ENCODE results near the gene RAET1L.
"Not testable (repeated sequence)": the region's sequence is repeated elsewhere in the genome, so short reads cannot be mapped to it uniquely, and the experiment has no call there.

Gene RAET1L

GRCh38 chr6:150025201-150025917 is at the start of gene RAET1L:
TSS of gene RAET1L (minus strand) at chr6:150025532. CDS start at chr6:150025471, 61 bp downstream.
- FAIRE-seq (no peak), DNase-seq (ENCODE audit: insufficient read length, low spot score) (no peak)
- no peak for TF ChIP-seq CTCF (IDR thresholded peaks at IDR 0.05; ENCODE audit: insufficient read depth, missing control alignments)

- TF ChIP-seq CTCF (IDR thresholded peaks at IDR 0.05; ENCODE audit: insufficient read depth, missing control alignments): no peak
- FAIRE-seq (no peak), DNase-seq (ENCODE audit: insufficient read length, low spot score) (no peak)
Observed at GRCh38 chr6:150075034-150075421, 49.7 kb upstream of the RAET1L start.

- DNase-seq (ENCODE audit: insufficient read length, low spot score); FAIRE-seq: not testable (repeated sequence)
Observed at GRCh38 chr6:150074396-150075033, 49.2 kb upstream of the RAET1L start.

- no peak for FAIRE-seq
- no peak for DNase-seq (ENCODE audit: insufficient read length, low spot score)
- no peak for TF ChIP-seq CTCF (IDR thresholded peaks at IDR 0.05; ENCODE audit: insufficient read depth, missing control alignments)
Observed at GRCh38 chr6:150072201-150072600, 46.9 kb upstream of the RAET1L start.

GRCh38 chr6:150070236-150070818 is 45.0 kb upstream of the RAET1L start:
- FAIRE-seq (no peak), DNase-seq (ENCODE audit: insufficient read length, low spot score) (no peak)
- no peak for TF ChIP-seq CTCF (IDR thresholded peaks at IDR 0.05; ENCODE audit: insufficient read depth, missing control alignments)

GRCh38 chr6:150069706-150070105 is 44.4 kb upstream of the RAET1L start:
- FAIRE-seq: no peak
- DNase-seq (ENCODE audit: insufficient read length, low spot score): no peak
- no peak for TF ChIP-seq CTCF (IDR thresholded peaks at IDR 0.05; ENCODE audit: insufficient read depth, missing control alignments)

- DNase-seq (ENCODE audit: insufficient read length, low spot score) (no peak), FAIRE-seq (no peak)
- TF ChIP-seq CTCF (IDR thresholded peaks at IDR 0.05; ENCODE audit: insufficient read depth, missing control alignments): peak; percentile 28
Observed at GRCh38 chr6:150068720-150069648, 43.7 kb upstream of the RAET1L start, which contains the start of gene ULBP3. TSS of gene ULBP3 (minus strand) at chr6:150069121. CDS start at chr6:150069066, 55 bp downstream.

Measured in D721Med (cell line).